RWPE2 (cell line): ENCODE measurements around the gene AGPAT1.
"Not testable (repeated sequence)": the region's sequence is repeated elsewhere in the genome, so short reads cannot be mapped to it uniquely, and the experiment has no call there.

Experiments used
- ATAC-seq: fragments of 200-7000 bp; cut with Tn5 transposase; 3 replicates; pipeline ENCODE4 v1.9.1; 2021; ENCODE audit warnings: low read depth
- DNase-seq: peaks from one replicate; pipeline ENCODE4 v3.0.0-alpha.2; 2020; ENCODE audit warnings: low spot score
- H3K27ac ChIP-seq: fragments of 450-650 bp; 2 replicates; pipeline ENCODE4 v1.5.1; 2017; ENCODE audit warnings: mild to moderate bottlenecking; ENCODE audit not compliant: poor library complexity, severe bottlenecking
- H3K27me3 ChIP-seq: fragments of 250-450 bp; sonication (Bioruptor Pico); 2 replicates; pipeline ENCODE4 v1.5.1; 2021; ENCODE audit warnings: mild to moderate bottlenecking, moderate library complexity; ENCODE audit not compliant: insufficient read depth, poor library complexity, severe bottlenecking
- H3K36me3 ChIP-seq: fragments of 250-450 bp; sonication (Bioruptor Pico); 2 replicates; pipeline ENCODE4 v1.5.1; 2020; ENCODE audit warnings: low read depth, mild to moderate bottlenecking, moderate library complexity
- H3K4me1 ChIP-seq: fragments of 250-450 bp; sonication (Bioruptor Pico); 2 replicates; pipeline ENCODE4 v1.5.1; 2021; ENCODE audit warnings: mild to moderate bottlenecking, moderate library complexity; ENCODE audit not compliant: insufficient read depth, poor library complexity, severe bottlenecking
- H3K4me3 ChIP-seq: fragments of 250-450 bp; sonication (Bioruptor Pico); 2 replicates; pipeline ENCODE4 v1.5.1; 2021; ENCODE audit warnings: mild to moderate bottlenecking, moderate library complexity; ENCODE audit not compliant: severe bottlenecking
- H3K9me3 ChIP-seq: fragments of 250-450 bp; sonication (Bioruptor Pico); 2 replicates; pipeline ENCODE4 v1.5.1; 2021; ENCODE audit warnings: mild to moderate bottlenecking, moderate library complexity; ENCODE audit not compliant: severe bottlenecking
- CTCF ChIP-seq: fragments of 450-650 bp; IDR thresholded peaks from one replicate; pipeline ENCODE4 v1.5.1; 2017; ENCODE audit warnings: mild to moderate bottlenecking, moderate library complexity; ENCODE audit not compliant: poor library complexity, severe bottlenecking

AGPAT1 gene

GRCh38 chr6:32189742-32190053 is 13.8 kb upstream of the AGPAT1 start:
- Histone ChIP-seq H3K27me3 (no peaks in the 10 kb centered on the region), H3K36me3 (peaks cover 18% of the 10 kb centered on the region), H3K27ac (peak overlapping the region; percentile 81), H3K9me3 (no peaks in the 10 kb centered on the region), H3K4me1 (peaks cover 10% of the 10 kb centered on the region), H3K4me3 (peak overlapping the region; percentile 70)
- no peak for TF ChIP-seq CTCF
- DNase-seq (no peak), ATAC-seq (no peak)

- ATAC-seq (no peak), DNase-seq (no peak)
- no peak for TF ChIP-seq CTCF
- peaks cover 9% of the 10 kb centered on the region for H3K4me1 ChIP-seq
- H3K36me3 ChIP-seq, result peaks cover 21% of the 10 kb centered on the region
- no peaks in the 10 kb centered on the region for H3K27me3 ChIP-seq
- H3K27ac ChIP-seq, result peak overlapping the region; percentile 81
- no peaks in the 10 kb centered on the region for H3K9me3 ChIP-seq
- peak overlapping the region; percentile 70 for H3K4me3 ChIP-seq
Observed at GRCh38 chr6:32189069-32189741, 13.3 kb upstream of the AGPAT1 start.

GRCh38 chr6:32188381-32189068 is 12.6 kb upstream of the AGPAT1 start:
- Histone ChIP-seq H3K4me1 (peaks cover 9% of the 10 kb centered on the region), H3K27me3 (no peaks in the 10 kb centered on the region), H3K36me3 (peaks cover 28% of the 10 kb centered on the region), H3K27ac (peak overlapping the region; percentile 81), H3K4me3 (peak overlapping the region; percentile 70), H3K9me3 (no peaks in the 10 kb centered on the region)
- DNase-seq, result no peak
- TF ChIP-seq CTCF, result no peak
- no peak for ATAC-seq

GRCh38 chr6:32187725-32188380 is 12.0 kb upstream of the AGPAT1 start:
- ATAC-seq, H3K9me3 ChIP-seq, H3K27me3 ChIP-seq, H3K4me1 ChIP-seq, DNase-seq, H3K4me3 ChIP-seq: not testable (repeated sequence)
- H3K36me3 ChIP-seq, result peaks cover 34% of the 10 kb centered on the region
- peak overlapping the region; percentile 81 for H3K27ac ChIP-seq

- ATAC-seq (no peak), DNase-seq (no peak)
- Histone ChIP-seq H3K4me3 (no peak overlapping the region), H3K36me3 (peaks cover 34% of the 10 kb centered on the region), H3K9me3 (no peaks in the 10 kb centered on the region), H3K27ac (peak overlapping the region; percentile 25), H3K27me3 (no peaks in the 10 kb centered on the region), H3K4me1 (peaks cover 4% of the 10 kb centered on the region)
- no peak for TF ChIP-seq CTCF
Observed at GRCh38 chr6:32187009-32187709, 11.3 kb upstream of the AGPAT1 start.

GRCh38 chr6:32186151-32186840 is 10.4 kb upstream of the AGPAT1 start:
- not testable (repeated sequence) for H3K4me3 ChIP-seq, DNase-seq, H3K4me1 ChIP-seq, H3K27me3 ChIP-seq, ATAC-seq, H3K9me3 ChIP-seq
- Histone ChIP-seq H3K27ac (peak overlapping the region; percentile 25), H3K36me3 (peaks cover 35% of the 10 kb centered on the region)

- DNase-seq, H3K9me3 ChIP-seq, H3K4me1 ChIP-seq, H3K4me3 ChIP-seq, H3K27me3 ChIP-seq: not testable (repeated sequence)
- Histone ChIP-seq H3K27ac (peak overlapping the region; percentile 25), H3K36me3 (peaks cover 41% of the 10 kb centered on the region)
- ATAC-seq, result peak; percentile 83
Observed at GRCh38 chr6:32185681-32186131, 9.8 kb upstream of the AGPAT1 start.
